Sigmoid colon (tissue), 7 donors: ENCODE measurements around the gene SETD1B. TPM values are rescaled to one million over a fixed set of nuclear protein-coding genes. Genes with fewer than 3 reads are reported as not detected.

Source experiments
- DNase-seq: peaks from one replicate; pipeline ENCODE4 v3.0.0-alpha.2; 2019
- H3K27ac ChIP-seq, 4 donors: fragments of 200-600 bp; sonication (generic); one replicate each; pipeline ENCODE4 v1.5.1; 2016 to 2019; ENCODE audit warnings: mild to moderate bottlenecking in 1 of 4
- H3K27me3 ChIP-seq, 3 donors: fragments of 200-600 bp; sonication (generic); one replicate each; pipeline ENCODE4 v1.5.1; 2019; ENCODE audit warnings: mild to moderate bottlenecking in 1 of 3
- H3K36me3 ChIP-seq, 4 donors: fragments of 200-600 bp; sonication (generic); one replicate each; pipeline ENCODE4 v1.5.1; 2016 to 2019
- H3K4me1 ChIP-seq, 4 donors: fragments of 200-600 bp; sonication (generic); one replicate each; pipeline ENCODE4 v1.5.1; 2017 to 2019
- H3K4me3 ChIP-seq, 4 donors: fragments of 200-600 bp; sonication (generic); one replicate each; pipeline ENCODE4 v1.5.1; 2017 to 2019; ENCODE audit warnings: mild to moderate bottlenecking in 2 of 4, moderate library complexity in 1 of 4
- H3K9me3 ChIP-seq, 4 donors: fragments of 200-600 bp in 3 of 4; sonication (generic) in 3 of 4; one replicate each; pipeline versions ENCODE4 v1.5.1 to v1.6.1; 2013 to 2019
- CTCF ChIP-seq, 4 experiments: fragments of 450-650 bp in 3 of 4; fragments of 200-600 bp in 1 of 4; IDR thresholded peaks; one replicate each; pipeline ENCODE4 v1.5.1; 2016 to 2019; ENCODE audit warnings: antibody characterized with exemption in 4 of 4, mild to moderate bottlenecking in 3 of 4, moderate library complexity in 2 of 4
- EP300 ChIP-seq, 4 donors: sonication (generic); formaldehyde crosslinking; IDR thresholded peaks; one replicate each; pipeline ENCODE4 v1.6.1; 2017; ENCODE audit warnings: antibody characterized with exemption in 4 of 4
- POLR2A ChIP-seq, 2 donors: fragments of 450-650 bp; IDR thresholded peaks; one replicate each; pipeline ENCODE4 v1.6.1; 2016; ENCODE audit warnings: antibody characterized with exemption in 2 of 2, mild to moderate bottlenecking in 2 of 2, moderate library complexity in 2 of 2
- POLR2AphosphoS5 ChIP-seq, 4 donors: sonication (generic); formaldehyde crosslinking; IDR thresholded peaks; one replicate each; pipeline ENCODE4 v1.6.1; 2017; ENCODE audit warnings: antibody characterized with exemption in 4 of 4
- WGBS, 2 donors: extraction: QIAGEN DNeasy Blood & Tissue Kit; methylation state at CpG; one replicate each; pipeline ENCODE4 v1.1.7; 2013; 5-methylcytosine and 5-hydroxymethylcytosine counted together
- intact Hi-C: fragments of 100-400 bp; cut with DNase I; formaldehyde crosslinking; loops from one replicate; pipeline ENCODE4 v1.15.1; 2023
- polyA plus RNA-seq, 3 donors: library from polyadenylated mRNA; stranded (reverse); fragments of 200-250 nt; gene quantifications; one replicate each; pipeline ENCODE4 v1.2.3, GENCODE V29; 2013
- total RNA-seq, 4 donors: library from RNA; depleted of rRNA; stranded (reverse); fragments of >200 nt; gene quantifications; one replicate each; pipeline ENCODE4 v1.1.0, GENCODE V29; 2016
- donor health status: healthy with polysubstance abuse.
- donor health status: Bipolar disorder and iron deficiency.
- donor health status: healthy.

The SETD1B gene
- total and polyA plus RNA-seq, 7 donors, result 2.4 to 16.9 (median 8.2) TPM

GRCh38 chr12:121806009-121806545 is 2.3 kb downstream of the SETD1B start:
- DNase-seq, result no peak
- WGBS, 2 donors, result 1 to 3% methylated on average over 16 of the region's 16 CpGs
- Histone ChIP-seq H3K27me3 (no peaks in the 10 kb centered on the region), H3K27ac (peak overlapping the region; percentile 100), H3K9me3 (no peaks in the 10 kb centered on the region), H3K4me1 (peaks cover 0 to 48% (median 44%) of the 10 kb centered on the region in 4 donors), H3K36me3 (peaks cover 21 to 35% (median 26%) of the 10 kb centered on the region in 4 donors), H3K4me3 (peak overlapping the region; percentile 62 to 81 (median 78))
- intact Hi-C loops, result loop anchor here (10.0 kb wide), 1 partner anchor 259 kb away; no protein-coding TSS in a partner anchor
- no peak for TF ChIP-seq POLR2AphosphoS5 (IDR thresholded peaks at IDR 0.05)
- TF ChIP-seq EP300 (IDR thresholded peaks at IDR 0.05), result no peak
- no peak for TF ChIP-seq CTCF (IDR thresholded peaks at IDR 0.05)
- TF ChIP-seq POLR2A (IDR thresholded peaks at IDR 0.05), result no peak

- Histone ChIP-seq H3K36me3 (peaks cover 21 to 35% (median 26%) of the 10 kb centered on the region in 4 donors), H3K4me3 (peak overlapping the region; percentile 62 to 81 (median 78)), H3K27me3 (no peaks in the 10 kb centered on the region), H3K4me1 (peaks cover 0 to 55% (median 50%) of the 10 kb centered on the region in 4 donors), H3K9me3 (no peaks in the 10 kb centered on the region), H3K27ac (peak overlapping the region; percentile 100)
- no peak for DNase-seq
- intact Hi-C loops, result loop anchor here (10.0 kb wide), 1 partner anchor 258 kb away; no protein-coding TSS in a partner anchor
- TF ChIP-seq POLR2A (IDR thresholded peaks at IDR 0.05), result no peak
- no peak for TF ChIP-seq POLR2AphosphoS5 (IDR thresholded peaks at IDR 0.05)
- TF ChIP-seq EP300 (IDR thresholded peaks at IDR 0.05), result no peak
- TF ChIP-seq CTCF (IDR thresholded peaks at IDR 0.05), result no peak
- WGBS, 2 donors, result 18 to 46% methylated on average over 21 of the region's 21 CpGs
Measured at GRCh38 chr12:121806546-121807423, 3.0 kb downstream of the SETD1B start.

GRCh38 chr12:121807642-121808347 is 4.0 kb downstream of the SETD1B start:
- no peak overlapping the region for H3K4me3 ChIP-seq
- no peak for DNase-seq
- H3K27ac ChIP-seq, result peak overlapping the region in 2 of 4 donors; percentile 100
- 81 to 83% methylated on average over 14 of the region's 14 CpGs for WGBS, 2 donors
- H3K9me3 ChIP-seq, result no peaks in the 10 kb centered on the region
- intact Hi-C loops, result loop anchor here (10.0 kb wide), 1 partner anchor 257 kb away; no protein-coding TSS in a partner anchor
- peaks cover 0 to 65% (median 56%) of the 10 kb centered on the region in 4 donors for H3K4me1 ChIP-seq
- H3K36me3 ChIP-seq, result peaks cover 21 to 35% (median 26%) of the 10 kb centered on the region in 4 donors
- H3K27me3 ChIP-seq, result no peaks in the 10 kb centered on the region
- TF ChIP-seq EP300 (IDR thresholded peaks at IDR 0.05), result no peak
- no peak for TF ChIP-seq POLR2A (IDR thresholded peaks at IDR 0.05)
- no peak for TF ChIP-seq POLR2AphosphoS5 (IDR thresholded peaks at IDR 0.05)
- no peak for TF ChIP-seq CTCF (IDR thresholded peaks at IDR 0.05)

GRCh38 chr12:121808623-121809022 is 4.8 kb downstream of the SETD1B start:
- Histone ChIP-seq H3K4me3 (no peak overlapping the region), H3K36me3 (peaks cover 21 to 35% (median 28%) of the 10 kb centered on the region in 4 donors), H3K27me3 (no peaks in the 10 kb centered on the region), H3K9me3 (no peaks in the 10 kb centered on the region), H3K27ac (no peak overlapping the region), H3K4me1 (peaks cover 0 to 73% (median 65%) of the 10 kb centered on the region in 4 donors)
- TF ChIP-seq EP300 (IDR thresholded peaks at IDR 0.05) (no peak), CTCF (IDR thresholded peaks at IDR 0.05) (no peak), POLR2AphosphoS5 (IDR thresholded peaks at IDR 0.05) (no peak), POLR2A (IDR thresholded peaks at IDR 0.05) (no peak)
- DNase-seq, result no peak
- WGBS, 2 donors, result 90 to 95% methylated on average over 8 of the region's 8 CpGs
- intact Hi-C loops, result loop anchor here (10.0 kb wide), 1 partner anchor 256 kb away; no protein-coding TSS in a partner anchor
